Measurements from ENCODE around the gene SYTL2.
"Not testable (repeated sequence)": the region's sequence is repeated elsewhere in the genome, so short reads cannot be mapped to it uniquely, and the experiment has no call there.

Gene SYTL2

DNA sequence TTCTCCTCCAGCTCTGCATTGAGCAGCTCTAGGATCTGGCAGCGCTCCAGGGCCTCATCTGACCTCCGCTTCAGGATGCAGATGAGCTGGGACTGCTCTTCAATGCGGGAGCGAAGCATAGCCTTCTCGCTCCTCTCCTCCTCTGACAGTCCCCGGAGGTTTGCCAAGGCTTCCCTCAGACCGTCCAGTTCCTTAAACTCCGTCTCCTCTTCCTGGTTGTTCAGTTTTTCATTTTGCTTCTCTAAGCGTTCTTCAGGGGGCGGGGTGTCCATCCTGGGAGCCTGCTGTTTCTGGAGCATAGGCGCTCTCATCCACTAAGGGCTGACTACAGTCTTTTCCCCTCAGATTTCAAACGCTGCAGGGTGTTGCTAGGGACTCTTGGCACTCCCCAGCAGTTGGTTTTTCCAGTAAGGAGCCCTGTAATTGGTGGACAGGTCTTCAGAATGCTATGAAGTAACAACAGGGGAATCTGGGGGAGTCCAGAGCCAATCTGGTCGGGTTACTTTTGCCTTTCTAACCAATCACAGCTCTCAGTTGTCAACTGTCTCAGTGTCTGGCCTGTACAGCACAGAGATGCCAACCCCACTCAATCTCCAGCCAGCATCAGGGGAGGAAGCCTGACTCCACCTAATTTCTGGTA lies 125.0 kb downstream of the SYTL2 start, which contains the start of gene CCDC89:
TSS of gene CCDC89 (minus strand) at position 376 of the 640 bp plus-strand sequence. CDS start at position 311, 65 bp downstream.
- no peak for DNase-seq (ENCODE audit: low spot score)

DNA sequence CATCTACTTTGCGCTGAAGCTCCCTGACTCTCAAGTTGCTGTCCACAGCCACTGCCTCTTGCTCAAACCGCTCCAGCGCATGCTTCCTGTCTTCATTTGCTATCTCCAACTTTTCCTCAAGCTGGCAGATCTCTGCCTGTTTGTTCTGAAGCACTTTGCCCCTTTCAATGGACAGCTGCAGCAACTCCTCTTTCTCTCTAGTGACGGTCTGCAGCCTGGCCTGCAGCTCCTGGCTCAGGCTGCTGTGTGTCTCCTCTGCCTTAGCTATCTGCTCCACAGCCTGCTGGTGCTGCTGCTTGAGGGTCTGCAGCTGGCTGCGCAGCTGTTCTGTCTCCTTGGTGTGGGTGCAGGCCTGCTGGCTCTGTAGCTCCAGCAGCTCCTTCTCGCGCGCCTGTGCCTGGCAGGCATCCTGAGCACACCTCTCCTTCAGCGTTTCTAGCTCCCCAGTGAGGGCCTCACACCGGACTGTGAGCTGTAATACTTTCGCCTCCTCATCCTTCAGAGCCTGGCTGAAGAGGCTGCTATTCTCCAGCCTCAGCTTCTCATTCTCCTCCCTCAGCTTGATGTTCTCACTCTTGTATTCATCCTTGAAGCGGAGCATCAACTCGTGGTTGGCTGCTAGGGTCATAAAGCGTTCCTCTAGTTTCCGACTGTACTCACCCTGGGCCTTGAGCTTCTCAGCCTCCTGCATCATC lies 125.7 kb downstream of the SYTL2 start:
- DNase-seq (ENCODE audit: low spot score) = no peak

DNA sequence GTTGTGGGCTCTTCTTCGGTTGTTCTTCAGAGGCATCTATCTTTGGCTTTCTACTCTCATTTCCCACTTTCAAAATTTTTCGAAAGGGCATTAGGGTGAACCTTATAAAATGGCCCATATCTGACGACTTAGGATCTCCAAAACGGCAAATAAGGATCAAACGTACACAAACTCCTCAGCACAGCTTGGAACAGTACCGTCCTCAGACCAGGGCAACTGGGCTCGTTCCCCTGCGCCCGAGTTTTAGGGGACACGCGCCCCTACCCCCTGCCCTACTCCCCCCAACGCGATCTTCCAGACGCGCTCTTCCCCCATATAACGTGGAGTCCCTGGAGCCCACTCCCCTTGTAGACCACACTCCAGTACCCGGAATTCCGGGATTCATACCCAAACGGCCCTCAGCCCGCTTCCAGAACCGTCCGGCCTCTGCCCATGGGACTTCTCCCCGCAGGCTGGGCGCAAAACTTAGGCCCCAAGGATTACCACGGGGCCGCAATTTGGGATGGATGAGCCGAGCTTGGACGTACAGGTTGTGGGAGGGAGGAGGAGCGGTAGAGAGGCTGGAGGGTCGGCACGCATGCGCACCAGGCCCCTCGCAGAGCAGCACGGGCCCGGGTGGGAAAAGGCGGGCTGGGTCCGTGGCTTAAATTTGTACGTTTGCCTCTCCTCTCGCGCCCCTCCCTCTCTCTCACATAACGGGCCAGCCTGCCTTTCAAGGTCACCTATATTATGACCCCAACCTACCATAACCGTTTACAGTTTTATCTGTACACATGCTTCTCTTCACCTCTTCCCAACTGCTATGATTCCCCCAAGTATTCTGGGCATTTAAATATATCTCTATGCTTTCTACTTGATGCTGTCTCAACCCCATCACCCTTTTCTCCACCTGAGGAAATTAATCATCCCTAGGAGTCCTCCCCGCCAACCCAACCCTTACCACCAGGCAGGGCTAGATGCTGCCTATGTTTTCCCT lies 128.3 kb downstream of the SYTL2 start:
- DNase-seq (ENCODE audit: low spot score) = no peak

DNA sequence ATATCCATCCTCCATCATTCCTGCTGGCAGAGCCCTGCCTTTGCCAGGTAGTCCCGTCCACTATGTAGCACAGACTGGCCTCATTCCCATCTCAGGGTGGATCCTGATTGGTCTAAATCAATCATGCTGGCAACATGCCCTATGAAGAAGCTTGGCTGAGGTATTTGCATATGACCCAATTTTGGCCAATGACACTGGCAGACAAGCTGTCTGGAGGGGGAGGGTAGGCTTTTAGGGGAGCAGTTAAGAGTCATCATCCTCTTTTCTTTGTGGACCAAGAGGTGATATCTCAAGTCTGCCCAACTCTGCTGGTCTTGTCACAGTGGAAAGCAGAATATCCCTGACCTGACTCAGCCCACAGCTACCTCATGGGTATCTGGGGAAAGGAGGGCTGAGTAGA lies 130.0 kb downstream of the SYTL2 start:
- DNase-seq (ENCODE audit: low spot score) = no peak

DNA sequence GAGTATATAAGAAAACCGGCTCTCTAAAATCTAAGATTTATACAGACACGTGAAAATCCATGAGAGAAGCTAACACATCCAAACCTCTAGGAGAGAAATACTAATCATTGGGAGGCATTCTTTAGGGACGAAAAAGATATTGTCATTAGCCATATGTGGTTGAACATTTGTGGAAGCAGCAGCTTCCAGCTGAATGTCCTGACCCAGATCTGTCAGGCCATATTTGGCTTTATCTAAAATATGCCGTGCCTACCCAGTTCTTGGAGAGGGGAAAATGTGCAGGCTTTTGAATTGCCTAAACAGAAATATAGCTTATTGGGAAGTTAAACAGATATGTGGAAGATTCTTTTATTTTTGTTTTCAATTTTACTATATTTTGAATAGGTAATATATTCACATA lies 131.4 kb downstream of the SYTL2 start:
- DNase-seq (ENCODE audit: low spot score) = no peak

- no peak for DNase-seq (ENCODE audit: low spot score)
Observed at GRCh38 chr11:85673393-85673792, 137.5 kb downstream of the SYTL2 start.

- DNase-seq (ENCODE audit: low spot score) = no peak
Observed at GRCh38 chr11:85672105-85672902, 138.6 kb downstream of the SYTL2 start.

DNA sequence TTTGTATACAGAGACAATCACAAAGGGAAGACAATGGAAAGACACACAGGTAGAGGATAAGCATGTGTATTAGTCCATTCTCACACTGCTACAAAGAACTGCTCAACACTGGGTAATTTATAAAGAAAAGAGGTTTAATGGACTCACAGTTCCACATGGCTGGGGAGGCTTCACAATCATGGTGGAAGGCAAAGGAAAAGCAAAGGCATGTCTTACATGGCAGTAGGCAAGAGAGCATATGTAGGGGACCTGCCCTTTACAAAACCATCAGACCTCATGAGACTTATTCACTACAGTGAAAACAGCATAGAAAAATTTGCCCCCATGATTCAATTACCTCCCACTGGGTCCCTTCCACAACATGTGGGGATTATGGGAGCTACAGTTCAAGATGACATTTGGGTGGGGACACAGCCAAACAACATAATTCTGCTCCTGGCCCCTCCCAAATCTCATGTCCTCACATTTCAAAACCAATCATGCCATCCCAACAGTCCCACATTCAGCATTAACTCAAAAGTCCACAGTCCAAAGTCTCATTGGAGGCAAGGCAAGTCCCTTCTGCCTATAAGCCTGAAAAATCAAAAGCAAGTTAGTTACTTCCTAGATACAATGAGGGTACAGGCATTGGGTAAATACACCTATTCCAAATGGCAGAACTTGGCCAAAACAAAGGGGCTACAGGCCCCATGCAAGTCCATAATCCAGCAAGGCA lies 139.8 kb downstream of the SYTL2 start:
- DNase-seq (ENCODE audit: low spot score) = not testable (repeated sequence)

- DNase-seq (ENCODE audit: low spot score) = no peak
Observed at GRCh38 chr11:85668157-85668556, 142.8 kb downstream of the SYTL2 start.

- no peak for DNase-seq (ENCODE audit: low spot score)
Observed at GRCh38 chr11:85666687-85667086, 144.3 kb downstream of the SYTL2 start.

GRCh38 chr11:85665733-85666132 lies 145.2 kb downstream of the SYTL2 start:
- no peak for DNase-seq (ENCODE audit: low spot score)

- DNase-seq (ENCODE audit: low spot score) = peak; percentile 96
Observed at GRCh38 chr11:85664615-85665481, 146.1 kb downstream of the SYTL2 start, which contains the start of gene CREBZF. Gene CREBZF (minus strand): TSS chr11:85665129. CDS start chr11:85664875, 254 bp downstream.

GRCh38 chr11:85663753-85664614 lies 147.0 kb downstream of the SYTL2 start:
- DNase-seq (ENCODE audit: low spot score) = peak; percentile 33

DNA sequence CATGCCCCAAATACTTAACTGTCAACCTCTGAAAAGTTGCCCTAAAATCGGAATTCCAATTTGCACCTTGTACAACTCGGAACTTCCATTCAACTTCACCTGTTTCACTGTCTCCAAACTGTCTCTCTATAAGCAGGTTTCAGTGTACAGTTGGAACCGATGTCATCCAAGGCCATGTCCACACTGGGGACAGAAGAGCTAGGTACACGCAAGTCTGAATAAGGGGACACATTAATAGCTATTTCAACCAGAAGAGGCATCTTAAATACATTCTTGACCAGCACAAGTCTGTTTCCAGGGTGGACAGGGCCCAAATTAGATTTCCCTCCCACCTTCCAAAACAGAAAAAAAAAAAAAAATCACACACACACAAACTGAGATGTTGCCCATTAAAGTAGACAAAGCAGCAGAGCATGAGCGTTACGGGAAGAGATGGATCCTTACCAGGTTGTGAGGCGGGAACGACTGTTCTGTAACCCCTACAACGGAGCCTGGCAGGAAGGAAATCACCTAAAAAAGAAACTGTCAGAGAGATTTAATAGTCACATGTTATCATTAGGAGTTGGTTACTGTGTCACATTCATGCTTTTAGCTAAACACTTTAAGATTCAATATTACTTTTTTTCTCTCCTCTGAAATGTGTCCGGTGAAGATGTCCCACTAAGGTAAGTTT lies 147.7 kb downstream of the SYTL2 start:
- no peak for DNase-seq (ENCODE audit: low spot score)

DNA sequence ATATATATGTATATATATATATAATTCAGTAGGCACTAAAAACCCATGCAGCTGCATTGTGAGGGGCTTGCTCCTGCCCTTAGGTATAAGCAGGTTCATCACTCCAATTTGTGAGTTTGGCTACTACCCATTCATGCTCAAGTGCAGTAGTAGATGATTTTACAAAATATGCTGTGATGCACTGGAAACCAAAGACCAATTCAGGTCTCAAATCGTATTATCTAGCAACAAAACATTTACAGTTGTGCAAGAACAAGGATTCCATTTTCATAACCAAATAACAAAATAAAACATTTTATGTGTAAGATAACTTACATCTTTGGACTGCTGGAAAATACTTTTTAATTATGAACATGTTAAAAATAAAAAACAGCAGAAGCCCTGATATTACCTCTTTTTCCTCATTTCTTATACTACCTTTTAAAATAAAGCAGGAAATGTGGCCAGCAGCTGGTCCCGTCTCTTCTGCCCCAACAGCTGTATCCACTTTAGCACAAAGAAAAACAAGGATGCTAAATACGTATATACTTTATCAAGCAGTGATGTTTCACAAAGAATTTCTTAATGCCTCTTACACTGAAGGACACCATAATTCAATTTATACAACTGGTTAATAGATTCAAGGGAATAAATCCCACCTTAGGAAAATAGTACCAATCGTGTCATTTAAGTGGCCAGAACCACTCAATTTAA lies 148.8 kb downstream of the SYTL2 start:
- DNase-seq (ENCODE audit: low spot score) = no peak

- no peak for DNase-seq (ENCODE audit: low spot score)
Observed at GRCh38 chr11:85658180-85658579, 152.8 kb downstream of the SYTL2 start.

GRCh38 chr11:85656777-85657176 lies 154.2 kb downstream of the SYTL2 start:
- DNase-seq (ENCODE audit: low spot score) = no peak

- DNase-seq (ENCODE audit: low spot score) = not testable (repeated sequence)
Observed at GRCh38 chr11:85654343-85654742, 156.6 kb downstream of the SYTL2 start.
